ENCODE data around the gene PPP1R1C.

GRCh38 chr2:181984814-181985631, 630 bp upstream of the PPP1R1C start:
- no peak for TF ChIP-seq ERG (CRISPR knock-in tag; IDR thresholded peaks at IDR 0.05)
- TF ChIP-seq TP53 (CRISPR knock-in tag; IDR thresholded peaks at IDR 0.05) = no peak
- TF ChIP-seq IRF1 (CRISPR knock-in tag; IDR thresholded peaks at IDR 0.05) = no peak
- TF ChIP-seq CREB1 (CRISPR knock-in tag; IDR thresholded peaks at IDR 0.05) = no peak
- TF ChIP-seq CTCF (IDR thresholded peaks at IDR 0.05) = no peak
- no peak for TF ChIP-seq MAX (CRISPR knock-in tag; IDR thresholded peaks at IDR 0.05)
- no peak for TF ChIP-seq TCF7 (CRISPR knock-in tag; IDR thresholded peaks at IDR 0.05; ENCODE audit: low read depth)
- no peak for TF ChIP-seq ESRRA (CRISPR knock-in tag; IDR thresholded peaks at IDR 0.05; ENCODE audit: borderline replicate concordance)
- TF ChIP-seq PREB (CRISPR knock-in tag; IDR thresholded peaks at IDR 0.05; ENCODE audit: borderline replicate concordance) = no peak
